Activated CD4-positive, alpha-beta T cell treated with anti-CD3 and anti-CD28 coated beads, Interleukin-2, Interleukin-4, amounts not matched to agents 100 ng/mL and 50 ng/mL, durations not matched to agents 16 hours and 8 hours (primary cell): Measurements from ENCODE around the gene PEAK3.

Source experiments
- DNase-seq: peaks from one replicate; pipeline ENCODE4 v3.0.0-alpha.2; 2020; ENCODE audit warnings: low spot score

PEAK3 gene, protein sequence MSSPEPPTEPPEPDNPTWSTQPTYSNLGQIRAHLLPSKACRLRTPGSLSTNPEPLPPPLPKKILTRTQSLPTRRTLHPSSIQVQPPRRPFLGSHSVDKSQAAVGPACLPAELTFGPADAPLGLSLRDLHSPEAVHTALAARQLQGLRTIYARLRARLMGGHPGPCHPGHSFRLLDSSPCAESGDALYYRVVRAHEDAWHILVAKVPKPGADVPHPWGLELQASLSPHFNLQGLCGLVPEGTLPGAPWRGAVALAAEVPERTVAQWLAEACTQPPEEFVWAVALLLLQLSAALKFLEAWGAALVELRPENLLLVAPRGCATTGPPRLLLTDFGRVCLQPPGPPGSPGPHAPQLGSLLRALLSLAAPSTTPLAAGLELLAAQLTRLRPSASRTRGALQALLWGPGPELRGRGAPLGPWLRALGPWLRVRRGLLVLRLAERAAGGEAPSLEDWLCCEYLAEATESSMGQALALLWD

DNA sequence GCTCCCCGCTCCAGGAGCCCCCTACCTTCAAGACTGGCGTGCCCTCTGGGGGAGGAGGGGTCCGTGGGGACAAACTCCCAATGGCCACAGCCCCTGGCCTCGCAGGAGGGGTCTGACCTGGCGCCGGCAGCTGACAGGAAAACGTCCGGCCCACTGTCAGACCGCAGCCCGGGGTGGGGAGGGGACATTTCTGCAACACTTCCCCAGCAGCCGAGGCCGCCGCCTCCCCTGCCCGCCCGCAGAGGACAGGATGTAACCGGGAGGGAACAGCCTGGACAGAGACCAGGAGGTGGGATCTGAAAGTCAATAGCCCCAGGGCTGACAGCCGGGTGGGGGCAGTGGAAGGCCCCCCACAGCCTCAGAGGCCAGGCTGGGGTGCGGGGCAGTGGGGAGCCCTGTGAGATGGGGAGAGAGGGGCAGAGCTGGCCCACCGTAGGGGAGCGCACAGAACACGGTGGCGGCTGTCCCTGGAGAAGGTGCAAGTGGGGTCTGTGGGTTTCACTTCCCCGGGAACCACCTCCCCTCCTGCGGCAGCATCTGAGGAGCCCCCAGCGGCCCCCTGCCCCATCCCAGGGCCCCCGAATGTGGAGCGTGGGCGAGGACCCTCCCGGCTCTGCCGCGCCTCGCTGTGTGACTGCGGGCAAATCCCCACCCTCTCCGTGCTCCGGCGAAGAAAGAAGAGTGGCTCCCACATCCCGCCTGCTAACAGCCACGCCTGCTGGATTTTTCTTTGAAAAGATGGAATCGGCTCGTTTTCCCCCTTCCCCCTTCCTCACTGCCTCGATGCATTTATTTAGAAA lies at the start of gene PEAK3:
TSS of gene PEAK3 (minus strand) at position 114 of the 800 bp plus-strand sequence. CDS start 1,244 bp downstream, outside the sequence.
- no peak for DNase-seq

DNA sequence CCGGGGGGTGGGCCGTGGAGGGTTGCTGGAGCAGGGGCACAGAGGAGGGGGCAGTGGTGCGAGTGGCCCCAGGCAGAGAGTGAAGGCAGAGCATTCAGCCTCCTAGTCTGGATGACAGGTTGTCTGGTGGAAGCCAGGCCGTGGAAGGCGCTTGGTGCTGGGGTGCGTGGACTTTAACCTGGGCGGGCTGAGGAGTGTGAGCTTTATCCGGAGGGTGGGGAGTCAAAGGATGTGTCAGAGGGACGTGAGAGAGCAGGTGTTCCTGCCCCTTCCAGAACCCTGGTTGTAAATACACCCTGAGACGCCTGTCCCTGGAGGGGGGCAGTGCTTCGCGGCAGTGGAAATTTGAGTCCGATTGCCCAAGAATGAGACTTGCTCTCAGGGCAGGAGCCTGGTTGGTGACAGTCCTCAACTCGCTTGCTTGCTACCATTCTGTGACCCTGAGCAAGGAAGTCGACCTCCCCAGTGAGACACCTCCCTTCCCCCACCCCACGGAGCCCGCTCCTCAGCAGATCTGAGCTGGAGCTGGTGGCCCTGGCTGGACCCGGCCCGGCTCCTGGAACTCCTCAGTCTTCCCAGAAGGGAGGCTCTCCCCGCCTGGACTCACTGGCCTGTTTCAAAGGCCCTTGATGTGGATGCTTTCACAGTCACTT lies 48.8 kb upstream of the PEAK3 start:
- no peak for DNase-seq

DNA sequence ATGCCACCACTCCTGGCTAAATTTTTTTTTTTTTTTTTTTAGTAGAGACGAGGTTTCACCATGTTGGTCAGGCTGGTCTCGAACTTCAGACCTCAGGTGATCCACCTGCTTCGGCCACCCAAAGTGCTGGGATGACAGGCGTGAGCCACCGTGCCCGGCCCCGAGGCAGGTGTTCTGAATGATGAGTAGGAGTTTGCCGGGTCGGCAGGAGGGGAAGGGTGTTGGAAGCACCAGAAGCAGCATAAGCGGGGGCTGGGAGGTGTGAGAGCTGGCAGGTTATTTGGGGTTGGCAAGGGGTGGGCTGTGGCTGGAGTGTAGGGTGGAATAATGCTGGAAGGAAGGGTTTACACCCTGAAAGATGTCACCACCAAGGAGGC lies 48.3 kb upstream of the PEAK3 start:
- no peak for DNase-seq

DNA sequence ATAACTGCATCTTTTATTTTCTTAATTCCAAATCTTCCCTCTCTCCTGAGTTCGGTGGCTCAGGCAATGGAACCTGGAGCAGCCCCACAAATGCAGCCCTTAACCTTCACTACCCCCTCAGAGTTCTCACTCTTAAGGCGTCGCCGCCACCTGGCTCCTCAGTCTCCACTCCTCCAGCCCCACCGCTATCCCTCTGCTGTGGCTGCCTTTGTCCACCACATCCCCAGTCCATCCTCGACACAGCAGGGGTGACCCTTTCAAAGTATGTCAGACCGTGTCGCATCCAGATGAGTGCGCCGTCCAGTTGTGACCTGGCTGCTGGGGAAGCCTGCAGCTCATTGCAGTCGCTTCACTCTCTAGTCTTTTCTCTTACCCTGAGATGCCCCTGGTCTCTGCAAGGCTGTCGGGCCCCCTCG lies 47.5 kb upstream of the PEAK3 start:
- no peak for DNase-seq

DNA sequence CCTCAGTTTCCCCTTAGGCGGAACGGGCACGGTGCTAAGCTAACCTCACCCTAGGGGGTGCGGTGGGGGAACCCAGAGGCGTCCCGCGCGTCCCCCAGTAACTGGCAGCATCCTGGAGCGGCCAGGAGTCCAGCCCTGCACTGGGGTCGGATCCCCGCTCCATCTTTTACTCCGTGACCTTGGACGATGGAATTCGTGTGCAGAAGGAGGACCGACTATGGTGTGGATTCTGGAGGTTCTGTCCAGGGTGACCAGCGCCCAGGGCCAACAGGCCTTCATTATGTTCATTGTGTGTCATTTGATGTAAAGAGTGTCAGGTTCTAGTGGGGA lies 47.1 kb upstream of the PEAK3 start:
- DNase-seq: no peak

DNA sequence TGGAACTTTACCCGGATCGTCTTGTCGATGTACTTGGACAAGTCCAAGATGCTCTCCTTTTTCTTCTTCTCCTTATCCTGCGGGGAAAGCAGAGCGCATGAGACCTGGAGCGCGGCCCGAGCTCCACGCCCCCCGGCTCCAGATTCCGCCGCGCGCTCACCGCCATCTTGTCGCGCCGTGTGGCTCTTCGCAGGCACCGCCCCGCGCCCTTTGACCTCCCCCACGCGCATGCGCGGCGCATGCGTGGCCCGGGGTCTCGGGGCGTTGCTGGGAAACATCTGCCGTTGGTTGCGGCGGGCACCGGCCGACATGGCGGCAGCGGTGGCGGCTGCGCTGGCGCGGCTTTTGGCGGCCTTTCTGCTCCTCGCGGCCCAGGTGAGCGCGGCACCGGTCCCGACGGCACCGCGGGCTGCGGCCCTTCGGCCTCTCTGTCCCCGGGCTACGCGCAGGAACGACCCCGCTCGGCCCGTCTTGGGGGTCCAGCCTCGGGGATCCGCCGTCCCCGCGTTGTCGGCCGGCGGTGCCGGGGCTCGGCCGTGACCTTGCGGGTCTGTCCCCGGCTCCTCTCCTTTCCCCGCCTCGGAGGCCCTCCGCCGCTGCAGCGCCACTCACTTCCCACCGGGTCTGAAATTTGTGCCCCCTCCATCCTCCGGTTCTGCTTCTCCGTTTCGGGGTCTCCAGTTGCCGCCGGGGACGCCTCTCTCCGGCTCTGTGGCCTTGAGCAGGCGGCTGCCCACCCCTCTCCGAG lies 46.6 kb upstream of the PEAK3 start, which contains the start of the genes LSM7 and SPPL2B:
TSS of gene LSM7 (minus strand) at position 186 of the 748 bp plus-strand sequence. CDS start at position 166, 20 bp downstream.
TSS of gene SPPL2B (plus strand) at position 284 of the 748 bp plus-strand sequence. CDS start at position 310, 26 bp downstream.
- DNase-seq: peak; percentile 92

DNA sequence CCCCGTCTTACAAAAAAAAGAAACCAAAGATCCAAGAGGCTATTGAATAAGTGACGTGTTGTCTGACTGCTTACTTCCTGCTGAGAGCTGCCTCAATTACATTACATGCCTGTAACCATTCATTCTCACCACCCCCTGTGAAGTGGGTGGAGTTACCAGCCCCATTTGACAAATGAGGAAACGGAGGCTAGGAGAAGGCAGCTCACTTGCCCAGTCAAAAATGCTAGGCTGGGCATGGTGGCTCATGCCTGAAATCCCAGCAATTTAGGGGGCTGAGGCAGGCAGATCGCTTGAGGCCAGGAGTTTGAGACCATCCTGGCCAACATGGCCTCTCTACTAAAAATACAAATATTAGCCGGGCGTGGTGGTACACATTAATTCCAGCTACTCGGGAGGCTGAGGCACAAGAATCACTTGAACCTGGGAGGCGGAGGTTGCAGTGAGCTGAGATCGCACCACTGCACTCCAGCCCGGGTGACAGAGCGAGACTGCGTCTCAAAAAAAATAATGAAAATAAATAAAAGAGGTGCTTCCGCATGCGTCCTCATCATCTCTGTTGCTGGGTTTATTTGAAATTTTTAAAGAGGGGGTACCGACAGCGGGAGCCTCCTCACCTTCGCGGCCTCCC lies 45.9 kb upstream of the PEAK3 start:
- peak; percentile 89 for DNase-seq

DNA sequence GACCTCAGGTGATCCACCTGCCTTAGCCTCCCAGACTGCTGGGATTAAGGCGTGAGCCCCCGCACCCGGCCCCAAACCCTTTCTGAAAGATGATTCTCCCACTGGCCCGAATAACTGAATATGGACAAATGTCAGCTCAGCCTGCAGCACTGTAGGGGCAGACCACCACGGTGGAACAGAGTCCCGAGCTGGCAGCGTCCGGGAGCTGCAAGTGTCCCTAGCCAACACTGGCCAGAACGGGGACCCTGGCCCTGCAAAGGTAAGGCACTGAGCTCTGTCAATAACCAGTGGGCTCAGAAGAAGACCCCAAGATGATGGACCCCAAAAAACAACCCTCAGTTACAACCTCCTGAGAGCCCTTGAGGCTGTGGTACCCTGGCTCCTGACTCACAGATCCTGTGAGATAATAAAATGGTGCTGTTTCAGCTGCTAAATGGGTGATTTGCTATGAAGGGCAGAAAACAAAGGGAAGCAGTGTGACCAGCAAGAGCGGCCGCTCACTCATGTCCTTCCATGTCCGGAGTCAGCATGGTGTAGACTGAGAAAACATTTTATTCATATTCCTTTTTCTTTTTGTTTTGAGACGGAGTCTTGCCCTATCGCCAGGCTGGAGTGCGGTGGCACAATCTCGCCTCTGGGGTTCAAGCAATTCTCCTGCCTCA lies 44.9 kb upstream of the PEAK3 start:
- no peak for DNase-seq

DNA sequence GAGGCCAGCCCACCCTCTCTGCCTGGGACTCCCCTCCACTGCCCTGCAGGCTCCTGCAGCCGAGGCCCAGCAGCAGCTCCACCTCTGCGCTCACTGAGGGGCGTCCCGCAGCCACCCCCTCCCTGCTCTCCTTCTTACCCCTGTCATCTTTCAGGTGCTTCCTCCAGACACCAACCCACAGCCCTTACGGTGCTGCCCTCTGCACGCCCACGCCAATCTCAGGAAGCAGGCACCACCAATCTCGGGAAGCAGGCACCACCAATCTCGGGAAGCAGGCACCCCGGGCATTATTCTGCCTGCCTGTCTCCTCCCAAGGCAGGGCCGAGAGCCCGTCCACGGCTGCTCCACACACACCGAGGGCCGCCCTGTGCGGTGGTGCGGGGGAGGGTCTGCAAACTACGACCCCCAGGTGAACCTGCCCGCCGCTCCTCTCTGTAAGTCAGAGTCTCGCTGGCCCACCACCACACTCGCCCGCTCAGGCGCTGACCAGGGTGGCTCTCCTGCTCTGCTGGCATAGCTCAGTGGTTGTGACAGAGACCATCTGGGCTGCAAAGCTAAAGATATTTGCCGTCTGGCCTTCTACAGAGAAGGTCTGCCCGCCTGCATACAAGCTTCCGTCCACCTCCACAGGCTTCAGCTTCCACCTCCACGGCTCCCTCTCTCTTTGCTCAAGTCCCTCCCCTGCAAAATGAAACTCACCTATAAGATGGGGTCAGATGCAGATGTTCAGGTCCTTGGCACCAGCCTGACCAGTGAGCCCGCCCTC lies 43.5 kb upstream of the PEAK3 start:
- no peak for DNase-seq

DNA sequence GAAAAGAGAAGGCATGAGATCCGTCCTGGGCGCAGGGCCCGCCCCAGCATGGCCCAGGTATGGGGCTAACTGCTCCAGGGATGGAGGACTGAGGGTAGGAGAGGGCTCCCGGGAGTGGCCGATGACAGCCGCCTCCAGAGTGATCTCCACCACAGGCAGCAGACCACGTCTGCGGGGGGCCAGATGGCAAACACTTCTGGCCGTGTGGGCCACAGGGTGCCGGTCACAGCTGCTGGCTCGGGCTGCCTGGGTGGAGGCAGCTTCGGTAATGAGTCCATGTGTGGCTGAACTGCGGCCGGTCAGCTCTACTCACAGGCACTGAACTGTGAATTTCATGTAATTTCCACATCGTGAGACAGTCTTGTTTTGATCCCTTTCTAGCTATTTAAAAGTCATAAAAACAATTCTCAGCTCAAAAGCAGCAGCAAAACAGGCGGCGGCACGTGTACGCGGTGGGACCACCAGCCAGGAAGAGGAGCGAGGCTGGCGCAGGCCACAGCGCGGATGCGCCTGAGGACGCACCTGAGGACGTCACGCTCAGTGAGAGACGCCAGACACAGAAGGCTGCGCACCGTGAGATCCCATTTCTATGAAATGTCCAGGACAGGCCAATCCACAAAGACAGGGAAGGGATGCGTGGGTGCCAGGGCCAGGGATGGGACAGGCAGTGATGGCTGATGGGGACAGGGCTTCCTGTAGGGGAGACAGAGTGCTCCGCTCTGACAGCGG lies 42.4 kb upstream of the PEAK3 start:
- DNase-seq: no peak

DNA sequence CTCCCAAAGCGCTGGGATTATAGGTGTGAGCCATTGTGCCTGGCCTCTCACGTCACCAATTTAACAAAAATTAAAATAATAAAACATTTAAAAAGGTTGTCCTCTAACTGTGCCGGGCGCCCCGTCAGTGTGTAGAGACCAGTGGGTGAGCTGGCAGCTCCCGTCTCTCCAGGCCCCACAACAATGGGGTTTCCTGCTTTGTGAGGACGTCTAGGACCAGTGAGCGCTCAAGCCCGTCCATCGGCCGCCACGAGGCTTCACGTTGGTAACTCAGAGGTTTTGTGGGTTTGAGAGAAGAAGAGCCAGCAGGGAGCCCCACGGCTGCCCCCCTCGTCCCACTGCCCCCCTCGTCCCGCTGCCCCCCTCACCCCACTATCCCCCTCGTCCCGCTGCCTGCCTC lies 41.7 kb upstream of the PEAK3 start:
- DNase-seq: no peak

DNA sequence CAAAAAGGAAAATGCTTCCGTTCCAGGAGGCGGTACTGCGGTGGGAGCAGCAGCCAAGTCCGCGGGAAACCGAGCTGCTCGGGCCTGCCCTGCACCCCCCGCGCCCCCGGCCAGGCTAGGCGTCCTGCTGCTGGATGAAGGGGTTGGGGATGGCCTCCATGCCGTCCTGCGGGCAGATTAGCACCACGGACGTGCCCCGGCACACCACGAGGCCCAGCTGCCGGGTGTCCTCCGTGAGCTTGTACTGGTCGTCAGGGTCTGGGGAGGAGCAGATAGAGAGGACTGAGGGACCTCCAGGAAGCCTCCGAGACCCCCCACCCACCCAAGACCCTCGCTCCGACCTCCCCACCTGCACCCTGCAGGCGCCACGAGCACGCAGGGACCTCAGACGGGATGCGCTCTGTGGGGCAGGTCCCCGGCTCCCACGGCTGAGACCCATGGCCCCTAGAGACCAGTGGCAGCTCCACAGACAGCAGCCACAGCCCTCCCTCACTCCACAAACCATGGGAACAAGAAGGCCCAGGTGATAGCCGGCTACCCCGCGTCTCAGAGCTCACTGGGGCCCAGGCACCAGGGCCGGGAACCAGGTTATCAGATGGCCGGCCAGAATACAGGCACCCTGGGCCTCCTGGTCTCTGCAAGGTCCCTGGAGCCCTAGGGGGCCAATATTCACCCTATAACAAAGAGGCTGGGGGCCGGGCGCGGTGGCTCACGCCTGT lies 39.7 kb upstream of the PEAK3 start:
- no peak for DNase-seq

DNA sequence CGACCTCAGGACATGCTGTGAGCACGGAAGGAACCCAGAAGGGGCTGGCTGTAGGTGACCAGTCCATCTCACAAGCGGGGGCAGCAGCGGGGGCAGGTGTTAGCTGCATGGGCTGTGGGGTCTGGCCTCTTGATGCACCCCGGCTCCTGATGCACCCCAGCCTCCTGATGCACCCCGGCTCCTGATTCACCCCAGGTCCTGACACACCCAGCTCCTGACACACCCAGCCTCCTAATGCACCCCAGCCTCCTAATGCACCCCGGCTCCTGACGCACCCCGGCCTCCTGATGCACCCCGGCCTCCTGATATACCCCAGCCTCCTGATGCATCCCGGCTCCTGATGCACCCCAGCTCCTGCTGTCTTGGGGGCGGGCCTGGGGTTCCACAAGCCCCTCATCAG lies 39.0 kb upstream of the PEAK3 start:
- DNase-seq: no peak

DNA sequence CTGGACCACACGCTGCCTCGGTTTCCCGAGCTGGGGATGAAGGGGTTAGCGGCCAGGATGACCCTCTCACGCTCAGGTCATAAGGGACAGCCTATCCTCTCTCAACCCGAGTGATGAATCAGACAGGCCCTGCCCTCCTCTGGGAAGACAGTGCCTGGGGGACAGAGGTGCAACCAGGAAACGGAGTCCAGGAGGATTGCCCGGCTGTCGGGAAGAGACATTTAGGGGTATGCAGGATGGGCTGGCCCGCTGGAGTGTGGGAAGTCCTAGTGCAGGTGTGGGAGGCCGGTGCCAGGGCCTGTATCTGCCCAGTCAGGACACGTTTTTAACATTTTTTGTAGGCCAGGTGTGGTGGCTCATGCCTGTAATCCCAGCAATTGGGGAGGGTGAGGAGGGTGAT lies 38.1 kb upstream of the PEAK3 start:
- DNase-seq: no peak

DNA sequence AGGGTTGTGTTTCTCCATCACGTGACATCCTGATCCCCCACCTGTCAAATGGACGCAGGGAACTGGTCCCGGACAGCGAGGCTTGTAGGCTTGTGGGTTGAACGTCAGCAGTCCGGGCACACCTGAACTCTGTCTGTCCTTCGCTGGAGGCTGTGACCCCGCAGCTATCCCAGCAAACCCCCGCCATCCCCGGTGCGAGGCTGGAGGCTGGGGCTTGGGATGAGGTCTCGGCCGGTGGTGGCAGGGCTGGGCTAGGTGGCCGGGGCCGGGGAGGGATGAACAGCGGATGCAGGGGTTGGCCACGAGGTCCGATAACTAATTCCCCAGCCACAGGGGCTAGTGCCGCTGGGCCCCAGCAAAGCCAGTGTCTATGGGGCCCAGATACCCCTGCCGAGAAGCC lies 37.6 kb upstream of the PEAK3 start:
- no peak for DNase-seq

DNA sequence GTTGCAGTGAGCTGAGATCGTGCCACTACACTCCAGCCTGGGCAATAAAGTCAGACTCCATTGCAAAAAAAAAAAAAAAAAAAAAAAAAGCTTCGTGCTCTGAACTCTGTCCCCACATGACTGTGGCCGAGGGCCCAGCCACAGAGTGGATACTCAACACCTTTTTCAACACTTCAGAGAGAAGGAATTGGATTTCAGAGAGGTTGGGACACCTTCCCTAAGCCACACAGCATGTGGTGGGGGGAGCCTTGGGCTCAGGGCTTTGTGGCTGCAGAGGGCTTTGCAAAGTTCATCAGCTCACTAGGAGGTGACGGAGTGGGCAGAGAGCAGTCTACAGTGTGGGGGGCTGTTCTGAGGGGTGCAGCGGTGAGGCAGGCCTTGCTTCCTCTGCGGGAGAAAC lies 36.9 kb upstream of the PEAK3 start:
- no peak for DNase-seq

DNA sequence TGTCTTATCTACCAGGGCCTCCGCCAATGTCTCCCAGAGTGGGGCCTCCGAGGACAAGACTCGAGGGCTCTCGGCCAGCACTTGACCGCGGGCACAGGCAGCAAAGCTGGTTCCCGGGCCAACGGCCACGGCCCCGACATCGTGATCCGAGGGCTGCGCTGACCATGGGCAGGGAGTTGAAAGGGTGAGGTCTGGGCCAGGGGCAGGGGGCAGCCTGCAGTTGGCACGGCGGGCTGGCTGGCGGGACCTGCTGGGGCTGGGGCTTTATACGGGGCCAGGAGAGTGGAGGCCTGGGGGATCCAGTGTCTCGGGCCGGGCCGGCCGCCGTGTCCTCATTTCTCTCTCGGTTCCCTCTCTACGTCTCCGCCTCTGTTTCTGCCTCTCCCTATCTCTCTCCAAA lies 35.8 kb upstream of the PEAK3 start:
- no peak for DNase-seq

DNA sequence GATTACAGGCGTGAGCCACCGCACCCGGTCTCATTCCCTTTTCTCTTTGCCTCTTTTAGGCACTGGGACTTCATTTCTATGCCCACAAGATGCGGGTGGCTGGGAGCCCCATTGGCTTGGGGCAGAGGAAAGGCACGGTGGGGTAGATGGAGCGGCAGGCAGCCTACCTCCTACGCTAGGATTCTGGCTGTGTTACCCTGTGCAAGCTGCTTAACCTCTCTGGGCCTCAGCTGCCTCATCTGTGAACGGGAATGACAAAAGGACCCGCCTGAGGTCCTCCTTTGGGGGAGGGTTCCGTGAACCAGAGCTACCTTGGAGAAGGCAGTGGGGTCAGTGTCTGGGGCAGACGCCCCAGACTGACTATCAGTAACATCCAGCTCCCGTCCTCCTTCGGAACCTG lies 35.3 kb upstream of the PEAK3 start:
- DNase-seq: no peak
